RPMI8226 (cell line): ENCODE measurements around the gene BPNT1.
A peak's percentile ranks its signal among the peaks of the same experiment; 100 is the strongest.
"Not testable (repeated sequence)": the region's sequence is repeated elsewhere in the genome, so short reads cannot be mapped to it uniquely, and the experiment has no call there.

Experiments used
- DNase-seq: peaks from one replicate; pipeline ENCODE4 v3.0.0-alpha.2; 2015

Gene BPNT1

GRCh38 chr1:220076861-220077762 is 12.5 kb downstream of the BPNT1 start:
- DNase-seq, result no peak

GRCh38 chr1:220067269-220068204 is 22.1 kb downstream of the BPNT1 start:
- no peak for DNase-seq

GRCh38 chr1:220062629-220063028 is 27.0 kb downstream of the BPNT1 start:
- no peak for DNase-seq

GRCh38 chr1:220060876-220061275 is 28.7 kb downstream of the BPNT1 start:
- no peak for DNase-seq

GRCh38 chr1:220056374-220056773 is 33.2 kb downstream of the BPNT1 start:
- DNase-seq, result no peak

- DNase-seq, result peak; percentile 99
These were observed 43.3 kb downstream of the BPNT1 start, which contains the start of gene EPRS1 for GRCh38 chr1:220046052-220046930. EPRS1 (minus strand) TSS chr1:220046505; CDS start chr1:220046388, 117 bp downstream.

- DNase-seq, result peak; percentile 53
These were observed 44.1 kb downstream of the BPNT1 start for GRCh38 chr1:220045356-220046051.

- DNase-seq, result no peak
These were observed 44.8 kb downstream of the BPNT1 start for GRCh38 chr1:220044678-220045355.

- DNase-seq, result no peak
These were observed 45.9 kb downstream of the BPNT1 start for GRCh38 chr1:220043646-220044045.

GRCh38 chr1:220040028-220040596 is 49.5 kb downstream of the BPNT1 start:
- no peak for DNase-seq

- no peak for DNase-seq
These were observed 50.9 kb downstream of the BPNT1 start for GRCh38 chr1:220038640-220039039.

- DNase-seq, result not testable (repeated sequence)
These were observed 51.8 kb downstream of the BPNT1 start for GRCh38 chr1:220037810-220038209.

- no peak for DNase-seq
These were observed 56.7 kb downstream of the BPNT1 start for GRCh38 chr1:220032911-220033310.

- DNase-seq, result no peak
These were observed 58.3 kb downstream of the BPNT1 start for GRCh38 chr1:220031287-220031686.

GRCh38 chr1:220028346-220028895 is 61.2 kb downstream of the BPNT1 start:
- no peak for DNase-seq

- no peak for DNase-seq
These were observed 70.5 kb downstream of the BPNT1 start for GRCh38 chr1:220019071-220019470.

- DNase-seq, result peak; percentile 36
These were observed 76.1 kb downstream of the BPNT1 start for GRCh38 chr1:220013497-220013896.

- DNase-seq, result no peak
These were observed 77.3 kb downstream of the BPNT1 start for GRCh38 chr1:220012259-220012658.

- no peak for DNase-seq
These were observed 78.0 kb downstream of the BPNT1 start for GRCh38 chr1:220011620-220012019.
